ENCODE data around the gene DCP2. TPM values are rescaled to one million over a fixed set of nuclear protein-coding genes. Genes with fewer than 3 reads are reported as not detected.

Gene DCP2
- total and polyA plus RNA-seq, 3 donors from 2014 or later: 19.8 to 36.8 (median 32.4) TPM

DNA sequence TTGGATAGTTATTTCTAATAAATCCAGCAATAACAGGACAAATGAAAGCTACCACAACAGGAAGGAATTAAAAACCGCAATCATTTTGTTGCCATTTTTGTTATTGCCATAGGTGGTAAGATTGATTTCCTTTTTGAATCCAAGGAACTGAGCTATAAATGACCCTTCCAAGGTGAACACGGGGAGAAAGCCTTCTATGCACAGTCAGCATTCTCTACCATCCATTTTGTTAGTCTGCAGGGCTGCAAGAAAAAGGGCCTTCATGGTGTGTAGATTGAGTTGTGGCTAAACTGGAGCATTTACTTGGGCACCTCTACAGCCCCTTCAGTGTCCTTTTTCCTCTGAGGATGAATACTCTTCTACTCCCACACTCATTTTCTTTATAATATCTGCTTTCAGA is 35.9 kb upstream of the DCP2 start:
- no peaks in the 10 kb centered on the region for H3K36me3 ChIP-seq (ENCODE audit: low read depth, missing control alignments)
- H3K9me3 ChIP-seq: no peaks in the 10 kb centered on the region
- no peak for DNase-seq
- intact Hi-C loops (cut with DNase I; ENCODE audit: low total_unique reads): no loop called here
- no peaks in the 10 kb centered on the region for H3K4me1 ChIP-seq
- H3K27ac ChIP-seq: no peak overlapping the region
- H3K27me3 ChIP-seq: no peaks in the 10 kb centered on the region
- H3K4me3 ChIP-seq: no peak overlapping the region
- WGBS, 2 donors: 66 to 88% methylated on average over 2 of the region's 2 CpGs
- TF ChIP-seq, protein P1, sequence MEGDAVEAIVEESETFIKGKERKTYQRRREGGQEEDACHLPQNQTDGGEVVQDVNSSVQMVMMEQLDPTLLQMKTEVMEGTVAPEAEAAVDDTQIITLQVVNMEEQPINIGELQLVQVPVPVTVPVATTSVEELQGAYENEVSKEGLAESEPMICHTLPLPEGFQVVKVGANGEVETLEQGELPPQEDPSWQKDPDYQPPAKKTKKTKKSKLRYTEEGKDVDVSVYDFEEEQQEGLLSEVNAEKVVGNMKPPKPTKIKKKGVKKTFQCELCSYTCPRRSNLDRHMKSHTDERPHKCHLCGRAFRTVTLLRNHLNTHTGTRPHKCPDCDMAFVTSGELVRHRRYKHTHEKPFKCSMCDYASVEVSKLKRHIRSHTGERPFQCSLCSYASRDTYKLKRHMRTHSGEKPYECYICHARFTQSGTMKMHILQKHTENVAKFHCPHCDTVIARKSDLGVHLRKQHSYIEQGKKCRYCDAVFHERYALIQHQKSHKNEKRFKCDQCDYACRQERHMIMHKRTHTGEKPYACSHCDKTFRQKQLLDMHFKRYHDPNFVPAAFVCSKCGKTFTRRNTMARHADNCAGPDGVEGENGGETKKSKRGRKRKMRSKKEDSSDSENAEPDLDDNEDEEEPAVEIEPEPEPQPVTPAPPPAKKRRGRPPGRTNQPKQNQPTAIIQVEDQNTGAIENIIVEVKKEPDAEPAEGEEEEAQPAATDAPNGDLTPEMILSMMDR (IDR thresholded peaks at IDR 0.05): no peak
- TF ChIP-seq POLR2A (IDR thresholded peaks at IDR 0.05): no peak

DNA sequence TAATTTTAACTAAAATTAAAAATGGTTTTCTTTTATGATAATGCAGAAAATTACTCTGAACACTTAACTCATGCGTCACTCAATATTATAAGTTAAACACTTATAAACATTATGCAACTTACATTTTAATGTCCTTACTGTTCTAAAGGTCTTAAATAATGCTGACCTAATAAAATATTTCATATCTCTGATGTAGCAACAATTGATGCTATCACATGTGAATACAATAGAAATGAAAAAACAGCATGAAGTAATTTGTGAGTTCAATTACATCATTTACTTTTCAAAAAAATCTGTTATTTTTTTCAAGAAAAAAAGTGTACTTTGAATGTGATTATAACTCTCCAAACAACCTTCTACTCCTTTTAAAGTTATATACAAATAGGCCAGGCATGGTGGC is 28.1 kb upstream of the DCP2 start:
- Histone ChIP-seq H3K4me1 (no peaks in the 10 kb centered on the region), H3K27me3 (no peaks in the 10 kb centered on the region), H3K9me3 (no peaks in the 10 kb centered on the region), H3K36me3 (ENCODE audit: low read depth, missing control alignments) (no peaks in the 10 kb centered on the region), H3K27ac (no peak overlapping the region), H3K4me3 (no peak overlapping the region)
- DNase-seq: no peak
- no peak for TF ChIP-seq POLR2A (IDR thresholded peaks at IDR 0.05)
- TF ChIP-seq, protein P1 (IDR thresholded peaks at IDR 0.05): no peak
- intact Hi-C loops (cut with DNase I; ENCODE audit: low total_unique reads): no loop called here
- WGBS, 2 donors: 96 to 97% methylated on average over 1 of the region's 1 CpG

DNA sequence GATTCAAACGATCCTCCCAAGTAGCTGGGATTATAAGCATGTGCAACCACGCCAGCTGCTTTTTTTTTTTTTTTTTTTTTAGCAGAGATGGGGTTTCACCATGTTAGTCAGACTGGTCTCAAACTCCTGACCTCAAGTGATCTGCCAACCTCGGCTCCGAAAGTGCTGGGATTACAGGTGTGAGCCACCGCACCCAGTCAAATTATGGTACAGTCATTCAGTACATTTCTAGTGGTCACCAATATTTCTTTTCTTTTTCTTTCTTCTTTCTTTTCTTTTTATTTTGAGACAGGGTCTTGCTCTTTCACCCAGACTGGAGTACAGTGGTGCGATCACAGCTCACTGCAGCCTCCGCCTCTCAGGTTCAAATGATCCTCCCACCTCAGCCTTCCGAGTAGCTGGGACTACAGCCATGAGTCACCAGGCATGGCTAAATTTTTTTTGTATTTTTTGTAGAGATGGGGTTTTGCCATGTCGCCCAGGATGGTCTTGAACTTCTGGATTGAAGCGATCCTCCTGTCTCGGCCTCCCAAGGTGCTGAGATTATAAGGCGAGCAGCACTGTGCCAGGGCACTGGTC is 25.4 kb upstream of the DCP2 start:
- Histone ChIP-seq H3K4me3 (no peak overlapping the region), H3K36me3 (ENCODE audit: low read depth, missing control alignments) (no peaks in the 10 kb centered on the region), H3K9me3 (no peaks in the 10 kb centered on the region), H3K27me3 (no peaks in the 10 kb centered on the region), H3K27ac (no peak overlapping the region), H3K4me1 (no peaks in the 10 kb centered on the region)
- DNase-seq: no peak
- intact Hi-C loops (cut with DNase I; ENCODE audit: low total_unique reads): no loop called here
- no peak for TF ChIP-seq POLR2A (IDR thresholded peaks at IDR 0.05)
- TF ChIP-seq, protein P1 (IDR thresholded peaks at IDR 0.05): no peak
- WGBS, 2 donors: 91 to 94% methylated on average over 12 of the region's 12 CpGs

DNA sequence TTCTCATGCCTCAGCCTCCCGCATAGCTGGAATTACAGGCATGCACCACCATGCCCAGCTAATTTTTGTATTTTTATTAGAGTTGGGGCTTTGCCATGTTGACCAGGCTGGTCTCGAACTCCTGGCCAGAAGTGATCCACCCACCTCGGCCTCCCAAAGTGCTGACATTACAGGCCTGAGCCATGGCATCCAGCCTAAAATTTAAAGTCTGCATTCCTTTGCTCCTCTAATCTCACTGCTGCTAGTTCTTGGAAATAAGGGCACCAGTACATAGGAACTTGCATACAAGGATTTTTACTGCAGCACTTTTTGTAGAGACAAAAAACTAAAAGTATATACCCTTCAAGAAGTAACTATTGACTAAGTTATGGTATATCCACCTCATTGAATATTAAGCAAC is 20.0 kb upstream of the DCP2 start:
- WGBS, 2 donors: 51 to 56% methylated on average over 3 of the region's 3 CpGs
- TF ChIP-seq, protein P1 (IDR thresholded peaks at IDR 0.05): no peak
- no peak for TF ChIP-seq POLR2A (IDR thresholded peaks at IDR 0.05)
- Histone ChIP-seq H3K27me3 (no peaks in the 10 kb centered on the region), H3K4me3 (no peak overlapping the region), H3K36me3 (ENCODE audit: low read depth, missing control alignments) (no peaks in the 10 kb centered on the region), H3K9me3 (no peaks in the 10 kb centered on the region), H3K27ac (no peak overlapping the region), H3K4me1 (peaks cover 8% of the 10 kb centered on the region)
- no peak for DNase-seq
- intact Hi-C loops (cut with DNase I; ENCODE audit: low total_unique reads): no loop called here
